GDM1 (cell line): ENCODE results near the gene COL2A1.
"Not testable (repeated sequence)": the region's sequence is repeated elsewhere in the genome, so short reads cannot be mapped to it uniquely, and the experiment has no call there.

Experiments used
- DNase-seq: peaks from one replicate; lab custom pipeline; 2025; lab: John Stamatoyannopoulos, UW

The COL2A1 gene

GRCh38 chr12:47975816-47976215 lies 28.5 kb downstream of the COL2A1 start:
- DNase-seq: no peak

GRCh38 chr12:47975036-47975620 lies 29.1 kb downstream of the COL2A1 start:
- DNase-seq: no peak

- DNase-seq: no peak
These were observed 30.4 kb downstream of the COL2A1 start for GRCh38 chr12:47973870-47974269.

GRCh38 chr12:47972895-47973294 lies 31.4 kb downstream of the COL2A1 start:
- DNase-seq: no peak

DNA sequence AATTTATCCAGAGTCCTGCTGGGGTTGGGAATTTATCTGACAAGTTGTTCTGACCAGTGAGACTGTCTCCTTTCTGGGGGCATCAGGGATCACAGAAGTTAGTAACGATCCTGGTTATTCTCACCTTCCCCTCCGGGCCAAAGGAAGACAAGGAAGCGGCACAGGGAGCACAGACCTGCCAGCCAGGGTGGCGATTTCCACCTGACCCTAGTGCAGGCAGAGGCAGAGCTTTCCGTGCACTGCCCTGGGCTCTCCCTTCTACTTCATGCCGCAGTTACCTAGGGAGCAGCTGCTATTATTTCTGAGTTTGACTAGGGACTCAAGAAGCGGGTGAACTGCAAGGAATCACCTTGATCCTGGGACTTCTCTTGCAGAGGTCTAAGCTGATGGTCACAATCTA lies 33.4 kb downstream of the COL2A1 start:
- DNase-seq: no peak

GRCh38 chr12:47969845-47970244 lies 34.4 kb downstream of the COL2A1 start:
- DNase-seq: no peak

DNA sequence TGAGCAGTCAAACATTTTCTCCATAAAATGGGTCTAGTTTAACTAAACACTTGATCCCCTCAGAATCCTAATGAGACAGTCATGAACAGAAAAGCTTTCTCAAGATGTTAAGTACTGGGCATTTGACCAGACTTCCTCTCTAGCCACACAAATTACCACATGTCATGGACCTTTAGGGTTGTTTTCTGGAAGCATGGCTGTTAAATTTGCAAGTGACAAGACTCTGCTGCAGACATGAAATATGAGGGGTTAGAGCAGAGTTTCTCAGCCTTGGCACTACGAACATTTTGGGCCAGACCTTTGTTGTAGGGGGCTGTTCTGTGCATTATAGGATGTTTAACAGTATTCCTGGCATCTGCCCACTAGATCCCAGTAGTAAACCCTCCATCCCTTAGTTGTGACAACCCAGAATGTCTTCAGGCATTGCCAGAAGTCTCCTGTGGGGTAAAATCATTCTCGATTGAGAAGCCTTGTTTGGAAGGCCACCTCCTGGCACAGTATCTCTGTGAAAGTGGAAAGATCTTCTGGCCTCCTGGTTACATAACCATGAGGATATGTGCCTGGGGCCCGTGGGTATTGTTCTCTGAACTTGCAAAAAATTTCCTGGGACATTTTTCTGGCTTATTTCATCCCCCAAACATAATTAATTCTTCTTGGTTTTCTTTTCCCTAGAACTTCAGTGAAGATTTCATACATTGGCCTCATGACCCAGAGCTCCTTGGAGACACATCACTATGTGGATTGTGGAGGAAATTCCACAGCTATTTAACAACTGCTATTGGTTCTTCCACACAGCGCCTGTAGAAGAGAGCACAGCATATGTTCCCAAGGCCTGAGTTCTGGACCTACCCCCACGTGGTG lies 36.6 kb downstream of the COL2A1 start:
- no peak for DNase-seq

DNA sequence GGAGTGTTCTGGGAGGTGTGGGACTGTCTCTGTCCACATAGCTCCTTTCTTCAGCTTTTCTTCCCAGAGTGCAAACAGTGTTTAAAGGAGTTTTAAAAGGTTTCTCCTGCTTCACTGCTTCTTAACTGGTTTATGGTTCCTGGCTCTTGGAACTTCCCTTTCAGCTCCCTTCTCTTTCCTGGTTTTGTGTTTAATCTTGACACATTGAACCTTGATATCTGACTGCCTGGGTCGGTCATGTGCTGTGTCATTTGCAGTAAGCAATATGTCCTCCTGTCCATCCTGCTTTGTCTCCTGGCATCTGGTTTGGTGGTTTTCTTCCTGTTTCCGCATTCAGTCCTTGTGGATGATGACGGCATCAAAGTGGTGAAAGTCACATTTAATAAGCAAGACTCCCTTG lies 38.7 kb downstream of the COL2A1 start:
- DNase-seq: no peak

- DNase-seq: no peak
These were observed 40.1 kb downstream of the COL2A1 start for GRCh38 chr12:47964106-47964728.

- DNase-seq: peak; percentile 88
These were observed 40.8 kb downstream of the COL2A1 start, which contains the start of gene TMEM106C for GRCh38 chr12:47963340-47964040. Gene TMEM106C (plus strand): TSS chr12:47963596. CDS start chr12:47964237, 641 bp downstream.

DNA sequence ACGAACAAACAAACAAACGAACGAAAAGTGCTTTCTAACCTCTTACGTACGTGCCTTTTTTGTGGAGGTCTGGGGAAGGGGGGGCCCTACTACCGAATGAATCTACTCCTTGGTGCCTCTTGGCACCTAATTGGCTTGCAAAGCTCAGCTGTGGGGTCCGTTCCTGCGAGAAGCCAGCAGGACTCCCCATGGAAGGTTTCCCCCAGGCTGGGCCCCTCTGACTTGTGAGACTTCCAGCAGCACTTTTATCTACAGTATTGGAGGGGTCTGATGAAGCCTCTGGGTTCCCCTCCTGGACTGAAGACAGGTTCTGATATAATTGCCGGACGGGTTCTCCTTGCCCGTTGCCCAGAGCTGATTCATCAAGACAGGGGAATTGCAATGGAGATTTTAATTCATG lies 42.1 kb downstream of the COL2A1 start:
- no peak for DNase-seq

DNA sequence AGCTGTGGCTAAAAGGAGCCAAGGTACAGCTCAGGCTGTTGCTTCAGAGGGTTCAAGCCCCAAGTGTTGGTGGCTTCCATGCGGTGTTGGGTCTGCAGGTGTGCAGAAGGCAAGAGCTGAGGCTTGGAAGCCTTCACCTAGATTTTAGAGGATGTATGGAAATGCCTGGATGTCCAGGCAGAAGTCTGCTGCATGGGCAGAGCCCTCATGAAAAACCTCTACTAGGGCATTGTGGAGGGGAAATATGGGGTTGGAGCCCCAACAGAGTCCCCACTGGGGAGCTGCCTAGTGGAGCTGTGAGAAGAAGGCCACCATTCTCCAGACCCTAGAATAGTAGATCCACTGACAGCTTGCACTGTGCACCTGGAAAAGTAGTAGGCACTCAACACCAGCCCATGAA lies 46.6 kb downstream of the COL2A1 start:
- not testable (repeated sequence) for DNase-seq

GRCh38 chr12:47955059-47955458 lies 49.2 kb downstream of the COL2A1 start:
- no peak for DNase-seq

- DNase-seq: no peak
These were observed 49.7 kb downstream of the COL2A1 start for GRCh38 chr12:47954467-47955045.

DNA sequence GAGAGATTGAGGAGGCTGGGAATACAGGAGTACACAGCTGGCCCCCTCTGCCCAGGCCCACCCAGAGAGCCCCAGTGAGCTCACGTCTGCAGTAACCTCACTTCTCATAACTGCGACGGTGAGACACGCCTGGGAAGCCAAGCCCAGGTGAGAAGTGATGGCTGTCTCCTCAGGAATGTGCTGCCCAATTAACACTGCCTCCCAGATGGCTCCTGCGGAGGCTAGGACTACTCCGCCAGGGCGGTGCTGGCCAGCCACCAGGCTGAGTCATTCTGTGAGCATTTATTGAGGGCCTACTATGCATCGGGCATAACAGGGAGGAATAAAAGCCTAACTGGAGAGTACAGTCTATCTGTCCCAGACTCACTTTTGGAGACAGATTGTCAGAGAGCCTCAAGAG lies 50.2 kb downstream of the COL2A1 start:
- no peak for DNase-seq

DNA sequence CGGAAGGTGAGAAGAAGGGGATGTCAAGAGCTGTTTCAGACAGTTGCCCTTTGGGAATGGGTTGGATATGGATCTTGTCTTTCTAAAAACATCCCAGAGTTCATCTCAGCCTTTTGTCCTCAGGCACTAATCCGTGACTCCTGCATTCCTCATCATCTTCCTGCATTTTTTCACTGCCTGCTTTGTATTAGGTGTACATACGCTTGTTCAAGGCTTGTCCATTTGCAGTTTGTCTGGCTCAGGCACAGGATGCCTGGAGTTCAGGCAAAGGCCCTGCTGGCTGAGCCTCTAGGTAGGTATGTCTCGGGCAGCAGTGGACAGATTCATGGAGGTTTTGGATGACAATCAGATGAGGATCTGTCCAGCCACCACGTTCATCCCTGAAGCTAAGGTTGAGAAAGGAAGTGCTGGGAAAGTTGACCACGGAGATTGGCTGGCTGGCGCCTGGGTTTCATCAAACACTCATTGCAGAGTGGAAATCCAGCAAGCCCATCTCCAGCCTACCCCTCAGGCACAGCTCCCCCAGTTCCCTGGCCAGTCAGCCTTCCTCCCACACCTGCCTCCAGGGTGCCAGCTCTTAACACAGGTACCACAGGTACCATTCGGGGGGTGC lies 53.3 kb downstream of the COL2A1 start:
- DNase-seq: no peak

- peak; percentile 47 for DNase-seq
These were observed 54.6 kb downstream of the COL2A1 start for GRCh38 chr12:47949441-47950341.

- DNase-seq: no peak
These were observed 56.9 kb downstream of the COL2A1 start for GRCh38 chr12:47947341-47947740.

- peak; percentile 9 for DNase-seq
These were observed 57.6 kb downstream of the COL2A1 start for GRCh38 chr12:47946413-47947323.
